Cardiac fibroblast (primary cell): ENCODE results near the gene PIGN.

Source experiments
- DNase-seq, 2 donors: peaks; one replicate each; pipeline versions ENCODE4 v3.0.0 to v3.0.0-alpha.2; 2010; ENCODE audit warnings: low read depth in 2 of 2
- H3K4me3 ChIP-seq, 2 donors: replicated peaks in 1 of 2; 1 replicate in 1 of 2; 2 replicates in 1 of 2; pipeline ENCODE4 v1.5.1; 2011; ENCODE audit warnings: low read depth in 2 of 2, low read length in 2 of 2, mild to moderate bottlenecking in 2 of 2, moderate library complexity in 1 of 2
- TF ChIP-seq, protein P1 (sequence below): IDR thresholded peaks from one replicate; pipeline ENCODE4 v1.5.1; 2011; ENCODE audit warnings: low read depth, mild to moderate bottlenecking, low read length, inconsistent platforms

Gene PIGN

DNA sequence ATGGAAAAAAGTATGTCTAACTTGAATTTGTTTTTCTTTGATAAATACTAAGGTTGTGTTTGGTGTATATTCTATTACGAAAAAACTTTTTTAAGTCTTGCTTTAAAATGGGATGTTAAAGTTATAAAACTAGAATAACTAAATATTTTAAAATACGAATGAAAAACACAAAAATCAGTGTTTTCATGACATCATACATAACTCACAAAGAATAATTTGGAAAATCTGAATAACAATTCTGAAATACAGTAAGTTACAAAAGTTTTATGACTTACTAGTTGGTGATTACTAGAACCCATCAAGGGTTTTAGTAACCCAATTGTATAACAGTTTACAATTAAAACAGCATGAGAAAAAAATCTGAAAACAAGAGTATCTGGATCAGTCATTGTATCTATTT, 61.2 kb downstream of the PIGN start:
- TF ChIP-seq, protein P1, sequence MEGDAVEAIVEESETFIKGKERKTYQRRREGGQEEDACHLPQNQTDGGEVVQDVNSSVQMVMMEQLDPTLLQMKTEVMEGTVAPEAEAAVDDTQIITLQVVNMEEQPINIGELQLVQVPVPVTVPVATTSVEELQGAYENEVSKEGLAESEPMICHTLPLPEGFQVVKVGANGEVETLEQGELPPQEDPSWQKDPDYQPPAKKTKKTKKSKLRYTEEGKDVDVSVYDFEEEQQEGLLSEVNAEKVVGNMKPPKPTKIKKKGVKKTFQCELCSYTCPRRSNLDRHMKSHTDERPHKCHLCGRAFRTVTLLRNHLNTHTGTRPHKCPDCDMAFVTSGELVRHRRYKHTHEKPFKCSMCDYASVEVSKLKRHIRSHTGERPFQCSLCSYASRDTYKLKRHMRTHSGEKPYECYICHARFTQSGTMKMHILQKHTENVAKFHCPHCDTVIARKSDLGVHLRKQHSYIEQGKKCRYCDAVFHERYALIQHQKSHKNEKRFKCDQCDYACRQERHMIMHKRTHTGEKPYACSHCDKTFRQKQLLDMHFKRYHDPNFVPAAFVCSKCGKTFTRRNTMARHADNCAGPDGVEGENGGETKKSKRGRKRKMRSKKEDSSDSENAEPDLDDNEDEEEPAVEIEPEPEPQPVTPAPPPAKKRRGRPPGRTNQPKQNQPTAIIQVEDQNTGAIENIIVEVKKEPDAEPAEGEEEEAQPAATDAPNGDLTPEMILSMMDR, result no peak
- DNase-seq, result no peak

DNA sequence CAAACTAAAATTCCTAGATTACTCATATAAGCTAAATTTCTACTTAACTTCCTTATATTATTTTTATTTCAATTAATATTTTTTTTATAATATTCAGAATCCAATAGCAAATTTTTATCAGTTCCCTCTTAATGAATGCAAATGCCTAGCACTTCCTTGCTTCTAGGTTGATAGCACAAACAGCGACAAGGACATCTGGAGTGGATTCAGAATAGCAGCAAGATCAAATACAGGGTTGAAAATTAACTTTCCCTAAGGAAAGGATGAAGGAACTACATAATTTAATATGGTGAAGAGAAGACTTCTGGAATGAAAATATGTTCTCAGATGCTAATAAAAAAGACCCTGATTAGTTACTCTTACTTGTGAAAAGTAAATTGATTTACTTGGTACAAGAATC, 64.5 kb downstream of the PIGN start:
- TF ChIP-seq, protein P1, result no peak
- H3K4me3 ChIP-seq, result no peak overlapping the region
- DNase-seq, result no peak

More for the DNA sequence above, 61.2 kb downstream of the PIGN start:
- no peak overlapping the region for H3K4me3 ChIP-seq

DNA sequence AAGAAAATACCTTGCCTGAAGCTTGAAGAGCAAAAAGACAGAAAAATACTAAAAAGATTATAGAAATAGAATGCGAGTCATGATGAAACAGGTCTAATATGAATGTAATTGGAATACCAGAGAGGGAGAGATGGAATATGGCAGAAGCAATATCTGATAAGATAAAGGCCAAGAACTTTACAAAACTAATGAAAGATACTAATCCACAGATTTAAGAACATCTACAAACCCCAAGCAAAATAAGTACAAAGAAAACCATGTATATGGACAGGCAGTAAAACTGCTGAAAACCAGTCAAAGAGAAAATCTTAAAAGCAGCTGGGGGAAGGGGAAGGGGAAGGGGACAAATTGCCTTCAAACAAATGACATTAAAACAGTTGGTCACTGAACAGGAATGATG, 67.0 kb downstream of the PIGN start:
- H3K4me3 ChIP-seq, result no peak overlapping the region
- TF ChIP-seq, protein P1, result no peak
- DNase-seq, result no peak

DNA sequence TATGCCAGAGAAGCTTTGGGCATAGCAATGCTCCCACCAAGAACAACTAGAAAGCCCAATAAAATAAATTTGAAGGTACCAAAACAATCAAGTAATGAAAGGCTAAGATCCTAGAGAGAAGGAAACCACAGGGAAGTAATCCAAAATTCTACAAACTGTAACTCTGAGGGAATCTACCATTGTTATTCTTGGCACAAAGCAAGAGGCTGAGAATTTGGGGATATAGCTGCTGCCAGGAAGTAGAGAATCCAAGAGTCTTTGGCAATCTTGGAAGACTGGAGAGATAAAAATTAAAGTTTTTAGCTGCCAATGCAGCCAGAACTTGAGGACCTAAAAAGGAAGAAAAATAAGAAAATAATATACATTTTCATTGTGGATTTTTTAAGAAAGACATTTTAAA, 68.5 kb downstream of the PIGN start:
- H3K4me3 ChIP-seq, result no peak overlapping the region
- peak; percentile 71 to 92 for DNase-seq

DNA sequence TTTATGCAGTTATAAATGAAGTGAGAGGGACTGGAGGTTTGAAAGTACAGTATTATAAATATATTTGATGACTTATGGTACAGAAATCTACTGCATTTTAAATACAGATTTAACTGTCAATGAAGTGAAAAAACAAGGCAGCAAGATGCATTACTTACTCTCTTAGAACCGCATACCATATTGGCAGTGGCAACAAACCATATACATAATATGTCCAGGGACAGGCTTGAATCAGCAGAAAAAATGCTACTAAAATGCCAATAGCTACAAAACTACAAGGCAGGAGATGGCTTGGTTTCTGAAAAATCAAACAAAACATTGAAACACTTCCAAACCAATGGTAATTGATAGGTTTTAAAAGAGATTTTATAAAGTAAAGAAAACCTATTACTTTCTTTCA, 77.2 kb downstream of the PIGN start:
- DNase-seq, result no peak
- H3K4me3 ChIP-seq, result no peak overlapping the region
- TF ChIP-seq, protein P1, result no peak

More for the DNA sequence above, 68.5 kb downstream of the PIGN start:
- TF ChIP-seq, protein P1, result no peak

DNA sequence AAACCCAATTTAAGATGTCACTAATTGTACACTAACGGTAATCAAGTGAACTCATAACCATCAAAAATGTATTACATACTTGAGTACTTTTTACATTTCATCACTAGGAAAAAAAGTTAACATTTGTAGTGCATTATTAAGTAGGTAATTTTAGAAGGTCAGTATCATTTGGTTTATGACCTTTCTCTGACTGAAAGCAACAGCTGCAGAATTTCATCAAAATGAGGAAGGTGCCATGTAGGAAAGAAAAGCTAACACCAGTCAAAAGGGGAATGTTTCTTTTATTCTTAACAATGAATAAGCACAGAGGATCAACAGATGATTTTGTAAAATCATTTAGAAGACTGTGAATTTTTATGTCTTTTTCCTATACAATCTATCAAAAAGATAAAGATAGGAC, 79.0 kb downstream of the PIGN start:
- no peak overlapping the region for H3K4me3 ChIP-seq
- DNase-seq, result peak in 1 of 2 donors; percentile 15
- TF ChIP-seq, protein P1, result no peak

DNA sequence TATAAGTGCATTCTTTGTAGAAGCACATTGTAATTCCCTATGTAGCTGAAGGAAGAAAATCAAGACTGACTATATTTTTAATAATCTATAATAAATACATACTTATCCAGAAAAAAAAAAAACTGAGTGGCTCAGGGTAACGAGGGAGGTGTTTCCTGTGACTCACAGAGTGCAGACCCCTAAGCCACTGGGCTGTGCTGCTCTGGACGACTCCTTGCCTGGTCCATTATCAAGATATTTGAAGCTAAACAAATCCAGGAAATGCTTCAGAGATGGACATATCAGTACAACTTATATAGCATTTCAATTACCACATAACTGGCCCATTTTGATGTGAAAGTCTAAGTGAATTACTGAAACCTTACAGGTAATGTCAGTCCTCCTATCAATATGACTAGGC, 80.6 kb downstream of the PIGN start:
- no peak overlapping the region for H3K4me3 ChIP-seq
- DNase-seq, result peak; percentile 7 to 12
- TF ChIP-seq, protein P1, result no peak
